K562 (cell line): Measurements from ENCODE around the gene CARM1. TPM values are rescaled to one million over a fixed set of nuclear protein-coding genes. Genes with fewer than 3 reads are reported as not detected.
A peak's percentile ranks its signal among the peaks of the same experiment; 100 is the strongest.

Experiments used
- ARID2 ChIP-seq: fragments of 450-650 bp; IDR thresholded peaks from 2 replicates; pipeline ENCODE4 v1.6.1; 2017; ENCODE audit warnings: antibody characterized with exemption, mild to moderate bottlenecking
- ATF1 ChIP-seq, 2 experiments: fragments of 450-650 bp in 1 of 2; IDR thresholded peaks; 2 replicates each; pipeline ENCODE4 v1.6.1; 2016; ENCODE audit warnings: missing compliant biosample characterization in 1 of 2, missing genetic modification characterization in 1 of 2
- BCL6 ChIP-seq: fragments of 250-450 bp; sonication (Bioruptor Pico); IDR thresholded peaks from 2 replicates; pipeline ENCODE4 v1.4.0; 2020
- BHLHE40 ChIP-seq: IDR thresholded peaks from 2 replicates; pipeline ENCODE4 v1.6.1; 2011; ENCODE audit warnings: low read length, improper control_type of control experiment
- GTF2A2 ChIP-seq: IDR thresholded peaks from 2 replicates; pipeline ENCODE4 v1.6.1; 2016; ENCODE audit warnings: mild to moderate bottlenecking, missing genetic modification characterization, missing compliant biosample characterization
- L3MBTL2 ChIP-seq: fragments of 450-650 bp; IDR thresholded peaks from 2 replicates; pipeline ENCODE4 v1.6.1; 2016; ENCODE audit warnings: mild to moderate bottlenecking, moderate library complexity
- MEF2A ChIP-seq: IDR thresholded peaks from 2 replicates; pipeline ENCODE4 v1.6.1; 2011; ENCODE audit warnings: low read depth, mild to moderate bottlenecking, low read length, moderate library complexity; ENCODE audit not compliant: control insufficient read depth
- PCBP1 ChIP-seq: fragments of 200-400 bp; formaldehyde crosslinking; IDR thresholded peaks from 2 replicates; pipeline ENCODE4 v1.6.1; 2018; ENCODE audit warnings: mild to moderate bottlenecking, low read depth, low read length; ENCODE audit not compliant: poor library complexity, severe bottlenecking
- PML ChIP-seq: IDR thresholded peaks from 2 replicates; pipeline ENCODE4 v1.6.1; 2012; ENCODE audit warnings: low read length, inconsistent platforms
- RNF219 ChIP-seq: fragments of 250-450 bp; sonication (Bioruptor Pico); IDR thresholded peaks from 2 replicates; pipeline ENCODE4 v1.5.0; 2022; ENCODE audit warnings: mild to moderate bottlenecking
- SMARCA5 ChIP-seq: fragments of 450-650 bp; IDR thresholded peaks from 2 replicates; pipeline ENCODE4 v1.6.1; 2016
- SRSF9 ChIP-seq: fragments of 200-400 bp; formaldehyde crosslinking; IDR thresholded peaks from 2 replicates; pipeline ENCODE4 v1.6.1; 2017; ENCODE audit warnings: low read depth, low read length, borderline replicate concordance
- TCF7L2 ChIP-seq: fragments of 150-350 bp; IDR thresholded peaks from 2 replicates; pipeline ENCODE4 v1.6.1; 2016; ENCODE audit warnings: low read depth, mild to moderate bottlenecking, low read length, moderate library complexity
- THRB ChIP-seq: fragments of 450-650 bp; formaldehyde crosslinking; conservative IDR thresholded peaks from 2 replicates; pipeline ENCODE4 v1.4.0; 2022; ENCODE audit warnings: mild to moderate bottlenecking, missing genetic modification characterization
- ZNF24 ChIP-seq: fragments of 450-650 bp; IDR thresholded peaks from 2 replicates; pipeline ENCODE4 v1.6.1; 2016
- ZNF384 ChIP-seq: IDR thresholded peaks from 2 replicates; pipeline ENCODE4 v1.6.1; 2012; ENCODE audit warnings: low read depth, low read length, improper control_type of control experiment
- ZNF639 ChIP-seq, 2 experiments: fragments of 200-800 bp in 1 of 2; sonication (Bioruptor generic) in 1 of 2; sonication (generic) in 1 of 2; formaldehyde crosslinking in 1 of 2; IDR thresholded peaks in 1 of 2; conservative IDR thresholded peaks in 1 of 2; 2 replicates each; pipeline versions ENCODE4 v1.5.0 to v1.6.1; 2016 to 2020; ENCODE audit warnings: missing compliant biosample characterization in 1 of 2, missing genetic modification characterization in 1 of 2, missing genetic modification reagents in 1 of 2
- polyA plus RNA-seq, 8 experiments: library from polyadenylated mRNA; depleted of rRNA in 4 of 8; stranded (reverse) in 5 of 8; unstranded in 3 of 8; fragments of >200 nt; fragmentation: Nextera tagmentation in 2 of 8; fragmentation: Illumina TruSeq in 1 of 8; extraction: Ambion mirVana in 2 of 8; extraction: Trizol in 1 of 8; gene quantifications; 2 replicates each; pipeline versions ENCODE4 v1.2.1 to v1.2.3, GENCODE V29; 2011 to 2014; ENCODE audit warnings: inconsistent platforms in 1 of 8, missing spikeins in 1 of 8
- total RNA-seq, 7 experiments: library from RNA; depleted of rRNA in 6 of 7; stranded (reverse); fragments of >200 nt in 6 of 7; fragmentation: Illumina TruSeq in 2 of 7; extraction: Trizol in 2 of 7; gene quantifications; 2 replicates each; pipeline versions ENCODE4 v1.2.1 to v1.2.3, GENCODE V29; 2011 to 2021; ENCODE audit warnings: low replicate concordance in 1 of 7
- TF ChIP-seq, protein P1 (sequence below): sonication (generic); formaldehyde crosslinking; IDR thresholded peaks from 2 replicates; pipeline ENCODE4 v1.8.0; 2023; ENCODE audit warnings: mild to moderate bottlenecking, missing genetic modification reagents
- TF ChIP-seq, protein P2 (sequence below): fragments of 250-450 bp; sonication (Bioruptor Pico); IDR thresholded peaks from 2 replicates; pipeline ENCODE4 v1.4.0; 2020; ENCODE audit warnings: borderline replicate concordance
- TF ChIP-seq, protein P3 (sequence below): sonication (generic); IDR thresholded peaks from 2 replicates; pipeline ENCODE4 v1.6.1; 2016

Gene CARM1
- total and polyA plus RNA-seq, 9 of the 15 experiments (the other 6 are each of a cell fraction or from before 2014, with no cell fraction given): 0.36 to 86.0 (median 29.7) TPM

GRCh38 chr19:10863107-10863717 lies 8.1 kb upstream of the CARM1 start (continued):
- TF ChIP-seq, protein P1, sequence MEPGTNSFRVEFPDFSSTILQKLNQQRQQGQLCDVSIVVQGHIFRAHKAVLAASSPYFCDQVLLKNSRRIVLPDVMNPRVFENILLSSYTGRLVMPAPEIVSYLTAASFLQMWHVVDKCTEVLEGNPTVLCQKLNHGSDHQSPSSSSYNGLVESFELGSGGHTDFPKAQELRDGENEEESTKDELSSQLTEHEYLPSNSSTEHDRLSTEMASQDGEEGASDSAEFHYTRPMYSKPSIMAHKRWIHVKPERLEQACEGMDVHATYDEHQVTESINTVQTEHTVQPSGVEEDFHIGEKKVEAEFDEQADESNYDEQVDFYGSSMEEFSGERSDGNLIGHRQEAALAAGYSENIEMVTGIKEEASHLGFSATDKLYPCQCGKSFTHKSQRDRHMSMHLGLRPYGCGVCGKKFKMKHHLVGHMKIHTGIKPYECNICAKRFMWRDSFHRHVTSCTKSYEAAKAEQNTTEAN (CRISPR knock-in tag): 0 out of 2 replicates have a peak, but pooled peaks have one; percentile 27
- TF ChIP-seq ATF1 (CRISPR knock-in tag; IDR thresholded peaks at IDR 0.05) (no peak), ATF1 (tag; IDR thresholded peaks at IDR 0.05) (peak; percentile 85), PCBP1 (no peak), GTF2A2 (tag) (no peak), MEF2A (no peak), ZNF639 (CRISPR knock-in tag; conservative IDR thresholded peaks at IDR 0.05 in 1 of 2, IDR thresholded peaks at IDR 0.05 in 1 of 2) (peak in 1 of 2 experiments; percentile 47; a peak in 1 of 4 replicates), SRSF9 (no peak), ZNF384 (0 out of 2 replicates have a peak, but pooled peaks have one; percentile 20), BHLHE40 (no peak), ARID2 (no peak), RNF219 (CRISPR knock-in tag) (no peak), SMARCA5 (no peak), THRB (CRISPR knock-in tag) (no peak), BCL6 (CRISPR knock-in tag) (no peak), PML (no peak), ZNF24 (no peak), L3MBTL2 (peak; percentile 76), TCF7L2 (no peak)
- TF ChIP-seq, protein P2, sequence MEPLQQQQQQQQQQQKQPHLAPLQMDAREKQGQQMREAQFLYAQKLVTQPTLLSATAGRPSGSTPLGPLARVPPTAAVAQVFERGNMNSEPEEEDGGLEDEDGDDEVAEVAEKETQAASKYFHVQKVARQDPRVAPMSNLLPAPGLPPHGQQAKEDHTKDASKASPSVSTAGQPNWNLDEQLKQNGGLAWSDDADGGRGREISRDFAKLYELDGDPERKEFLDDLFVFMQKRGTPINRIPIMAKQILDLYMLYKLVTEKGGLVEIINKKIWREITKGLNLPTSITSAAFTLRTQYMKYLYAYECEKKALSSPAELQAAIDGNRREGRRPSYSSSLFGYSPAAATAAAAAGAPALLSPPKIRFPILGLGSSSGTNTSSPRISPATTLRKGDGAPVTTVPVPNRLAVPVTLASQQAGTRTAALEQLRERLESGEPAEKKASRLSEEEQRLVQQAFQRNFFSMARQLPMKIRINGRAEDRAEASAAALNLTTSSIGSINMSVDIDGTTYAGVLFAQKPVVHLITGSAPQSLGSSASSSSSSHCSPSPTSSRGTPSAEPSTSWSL: no peak
- TF ChIP-seq, protein P3, sequence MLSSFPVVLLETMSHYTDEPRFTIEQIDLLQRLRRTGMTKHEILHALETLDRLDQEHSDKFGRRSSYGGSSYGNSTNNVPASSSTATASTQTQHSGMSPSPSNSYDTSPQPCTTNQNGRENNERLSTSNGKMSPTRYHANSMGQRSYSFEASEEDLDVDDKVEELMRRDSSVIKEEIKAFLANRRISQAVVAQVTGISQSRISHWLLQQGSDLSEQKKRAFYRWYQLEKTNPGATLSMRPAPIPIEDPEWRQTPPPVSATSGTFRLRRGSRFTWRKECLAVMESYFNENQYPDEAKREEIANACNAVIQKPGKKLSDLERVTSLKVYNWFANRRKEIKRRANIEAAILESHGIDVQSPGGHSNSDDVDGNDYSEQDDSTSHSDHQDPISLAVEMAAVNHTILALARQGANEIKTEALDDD: no peak
